T47D (cell line): ENCODE results near the gene MSGN1.
"Not testable (repeated sequence)": the region's sequence is repeated elsewhere in the genome, so short reads cannot be mapped to it uniquely, and the experiment has no call there.

Experiments used
- DNase-seq, 2 experiments: peaks; one replicate each; pipeline versions ENCODE4 v3.0.0 to v3.0.0-alpha.2; 2011 to 2012; ENCODE audit warnings: low read depth in 1 of 2, low spot score in 1 of 2
- JUND ChIP-seq: IDR thresholded peaks from 2 replicates; pipeline ENCODE4 v1.6.1; 2012; ENCODE audit warnings: low read depth
- in situ Hi-C: cut with HindIII; loops from 2 replicates; pipeline ENCODE4 v1.10.0; 2016; ENCODE audit warnings: low sequenced_read_pairs, low pct_unique_long_range_greater_than_20kb

MSGN1 gene

DNA sequence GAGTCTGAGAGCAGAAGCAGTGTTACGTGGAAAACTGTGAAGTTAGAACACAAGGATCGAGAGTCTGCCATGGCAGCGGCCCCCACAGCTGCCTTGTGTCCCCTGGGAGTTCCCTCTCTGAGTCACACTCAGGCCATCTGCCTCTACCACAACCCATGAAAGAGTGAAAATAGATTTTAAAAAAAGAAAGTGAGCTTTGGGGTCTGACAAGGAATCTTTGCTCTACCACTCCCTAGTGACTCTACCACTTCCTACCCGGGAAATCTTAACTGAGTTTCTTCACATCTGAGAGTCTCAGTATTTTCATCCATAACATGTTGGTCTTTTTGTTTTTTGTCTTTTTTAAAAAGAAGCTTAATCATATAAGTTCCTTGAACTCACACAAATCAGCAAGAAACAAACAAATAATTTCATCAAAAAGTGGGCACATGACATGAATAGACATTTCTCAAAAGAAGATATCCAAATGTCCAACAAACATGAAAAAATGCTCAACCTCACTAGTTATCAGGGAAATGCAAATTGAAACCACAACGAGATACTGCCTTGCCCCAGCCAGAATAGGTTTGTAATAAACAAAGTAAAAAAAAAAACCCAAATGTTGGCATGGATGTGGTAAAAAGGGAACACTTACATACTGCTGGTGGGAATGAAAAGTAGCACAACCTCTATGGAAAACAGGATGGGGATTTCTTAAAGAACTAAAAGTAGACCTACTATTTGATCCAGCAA is 2.4 kb upstream of the MSGN1 start:
- in situ Hi-C loops: no loop called here
- DNase-seq: no peak

DNA sequence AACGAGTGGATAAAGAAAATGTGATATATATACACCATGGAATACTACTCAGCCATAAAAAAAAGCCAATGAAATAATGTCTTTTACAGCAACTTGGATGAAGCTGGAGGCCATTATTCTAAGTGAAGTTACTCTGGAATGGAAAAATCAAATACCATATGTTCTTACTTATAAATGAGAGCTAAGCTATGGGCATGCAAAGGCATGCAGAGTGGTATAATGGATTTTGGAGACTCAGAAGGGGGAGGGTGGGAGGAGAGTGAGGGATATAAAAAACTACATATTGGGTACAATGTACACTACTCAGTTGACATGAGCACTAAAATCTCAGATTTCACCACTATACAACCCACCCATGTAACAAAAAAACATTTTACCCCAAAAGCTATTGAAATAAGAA is 1.7 kb upstream of the MSGN1 start:
- in situ Hi-C loops: no loop called here
- DNase-seq: no peak
- no peak for TF ChIP-seq JUND

More for the DNA sequence above, 2.4 kb upstream of the MSGN1 start:
- no peak for TF ChIP-seq JUND

DNA sequence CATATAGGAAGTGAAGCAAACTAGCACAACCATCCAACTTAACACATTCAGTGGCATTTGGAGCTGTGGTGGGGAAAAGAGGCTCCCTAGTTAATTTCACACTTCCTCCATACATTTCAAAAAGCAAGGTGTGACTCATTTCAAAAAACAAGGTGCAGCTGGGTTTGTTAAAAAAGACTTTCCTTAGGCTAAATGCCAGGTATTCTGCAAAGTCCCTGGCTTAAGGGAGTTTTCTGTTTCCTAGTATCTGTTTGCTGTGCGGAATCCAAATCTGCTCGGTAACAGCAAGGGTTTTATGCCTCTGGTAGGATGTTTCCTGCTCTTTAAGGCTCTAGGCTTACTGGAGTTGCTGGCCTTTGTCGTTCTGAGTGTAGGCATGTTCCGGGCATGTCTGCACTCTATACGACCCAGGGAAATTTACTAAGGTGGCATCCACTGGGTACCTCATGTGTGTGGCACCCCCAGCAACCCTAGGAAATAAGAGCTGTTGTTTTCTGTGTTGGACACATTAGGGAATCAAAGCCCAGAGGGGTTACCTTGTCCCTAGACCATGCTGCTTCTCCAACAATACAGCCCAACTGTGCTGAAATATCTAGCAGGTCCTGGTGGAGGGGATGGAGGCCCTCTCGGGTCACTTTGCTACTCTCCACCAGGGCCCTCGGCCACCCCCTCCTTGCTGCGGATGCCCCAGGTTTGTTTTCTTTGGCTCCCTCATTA is 634 bp upstream of the MSGN1 start:
- DNase-seq: peak in 1 of 2 experiments; percentile 5
- TF ChIP-seq JUND: no peak
- in situ Hi-C loops: no loop called here

DNA sequence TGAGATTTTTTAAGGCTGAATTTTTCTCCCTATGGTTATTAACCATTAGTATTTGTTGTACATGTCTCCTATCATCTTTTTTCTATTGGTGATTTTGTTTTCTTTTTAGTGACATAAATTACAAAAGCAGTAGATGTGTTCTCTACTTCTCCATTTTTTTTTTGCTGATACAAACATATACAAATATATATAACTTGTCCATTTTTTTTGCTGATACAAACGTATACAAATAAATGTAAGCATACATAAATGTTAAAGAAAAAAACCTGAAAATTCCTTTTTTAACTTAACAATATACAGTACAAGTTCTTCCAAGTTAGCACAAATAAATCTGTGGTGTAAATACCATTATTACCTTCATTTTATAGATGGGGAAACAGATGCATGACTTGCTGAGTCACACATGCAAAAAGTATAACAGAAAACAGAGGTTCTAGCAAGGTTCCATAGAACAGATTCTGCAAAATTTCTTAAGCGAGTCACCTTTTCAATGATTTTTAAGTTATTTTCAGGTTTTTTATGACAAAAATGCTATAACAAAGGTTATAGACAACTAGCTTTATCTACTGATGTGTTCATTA is 2.1 kb downstream of the MSGN1 start:
- no peak for TF ChIP-seq JUND
- no peak for DNase-seq
- in situ Hi-C loops: no loop called here

DNA sequence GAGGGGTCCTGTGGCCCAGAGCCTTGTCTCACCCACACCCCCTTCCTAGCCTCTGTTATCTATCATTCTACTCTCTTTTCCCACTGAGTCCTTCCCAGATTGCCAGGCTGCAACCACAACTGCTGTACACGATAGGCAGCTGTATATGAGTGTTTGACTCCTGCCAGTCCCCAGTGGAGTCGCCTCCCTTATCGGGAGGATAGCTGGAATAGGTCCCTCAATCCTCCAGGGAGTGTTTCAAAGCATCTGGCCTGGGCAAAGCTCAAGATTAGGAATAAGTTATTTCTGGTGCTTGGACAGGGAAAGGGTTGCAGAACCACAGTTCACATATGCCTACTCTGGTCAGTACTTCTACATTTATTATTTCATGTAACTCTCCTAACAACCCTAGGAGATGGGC is 4.8 kb downstream of the MSGN1 start:
- no peak for DNase-seq
- in situ Hi-C loops: no loop called here
- no peak for TF ChIP-seq JUND

DNA sequence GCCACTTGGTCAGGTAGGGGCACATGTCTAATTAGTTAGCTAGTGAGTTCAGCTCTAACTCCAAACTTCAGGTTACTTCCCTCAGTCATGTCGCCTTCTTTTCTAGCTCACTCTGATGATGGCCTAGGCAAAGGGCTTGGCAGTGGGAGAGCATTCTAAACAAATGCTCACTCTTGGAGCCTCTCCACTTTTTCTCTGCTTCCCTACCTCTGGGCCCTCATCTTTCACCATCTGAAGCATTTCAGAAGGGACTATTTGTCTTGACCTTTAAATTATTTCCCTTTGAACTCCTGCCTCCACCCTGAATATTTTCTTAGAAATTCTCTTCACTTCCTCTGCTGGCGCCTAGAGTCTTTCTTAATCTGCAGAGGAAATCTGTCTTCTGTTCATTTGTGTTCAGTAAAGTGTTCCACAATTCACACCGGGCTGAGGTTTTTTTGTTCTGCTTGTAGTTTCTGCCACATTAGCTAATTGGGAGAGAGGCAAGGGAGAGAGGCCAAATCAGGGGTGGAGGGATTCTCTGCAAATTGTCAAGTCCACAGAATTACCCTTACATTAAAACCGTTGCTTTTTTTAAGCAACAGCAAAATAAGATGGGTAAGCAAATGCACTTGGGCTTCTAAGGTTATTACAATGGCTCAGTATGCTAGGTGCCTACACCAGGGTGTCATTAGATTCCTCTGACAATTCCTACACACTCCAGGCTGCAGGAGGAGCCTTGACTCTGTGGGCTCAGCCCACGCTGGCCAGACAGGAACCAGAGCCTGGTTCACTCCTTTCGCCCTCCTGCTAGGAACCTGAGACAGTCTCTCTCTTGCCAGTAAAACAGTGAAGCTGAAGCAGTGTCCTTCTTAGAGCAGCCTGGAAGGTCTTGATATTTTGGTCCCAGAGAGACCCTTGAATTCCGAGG is 5.5 kb downstream of the MSGN1 start:
- in situ Hi-C loops: no loop called here
- no peak for DNase-seq
- no peak for TF ChIP-seq JUND

DNA sequence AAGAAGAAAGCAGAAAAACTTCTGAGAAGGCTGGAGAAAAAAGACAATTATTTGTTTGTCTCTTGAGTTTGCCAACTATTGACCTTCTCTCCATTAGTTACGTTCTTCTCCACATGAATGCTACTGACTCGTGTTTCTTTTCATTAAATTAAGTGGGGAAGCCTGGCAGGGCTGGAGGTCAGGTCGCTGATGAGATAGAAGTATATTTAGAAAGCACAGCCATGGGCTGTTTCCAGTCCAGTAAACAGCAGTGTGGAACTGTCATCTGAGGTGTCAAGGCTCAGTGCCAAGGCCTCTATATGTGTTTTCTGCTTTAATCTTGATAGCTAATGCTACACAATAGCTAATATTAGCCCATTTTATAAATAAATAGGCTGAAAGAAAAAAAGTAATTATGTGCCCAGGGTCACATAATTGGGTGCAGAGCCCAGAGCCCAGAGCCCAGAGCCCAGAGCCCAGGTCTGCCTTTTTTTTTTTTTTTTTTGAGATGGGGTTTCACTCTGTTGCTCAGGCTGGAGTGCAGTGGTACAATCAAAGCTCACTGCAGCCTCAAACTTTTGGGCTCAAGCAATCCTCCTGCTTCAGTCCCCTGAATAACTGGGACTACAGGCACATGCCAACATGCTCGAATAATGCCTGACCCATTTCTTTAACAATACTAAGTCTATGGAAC is 6.3 kb downstream of the MSGN1 start:
- in situ Hi-C loops: no loop called here
- TF ChIP-seq JUND: no peak
- no peak for DNase-seq

DNA sequence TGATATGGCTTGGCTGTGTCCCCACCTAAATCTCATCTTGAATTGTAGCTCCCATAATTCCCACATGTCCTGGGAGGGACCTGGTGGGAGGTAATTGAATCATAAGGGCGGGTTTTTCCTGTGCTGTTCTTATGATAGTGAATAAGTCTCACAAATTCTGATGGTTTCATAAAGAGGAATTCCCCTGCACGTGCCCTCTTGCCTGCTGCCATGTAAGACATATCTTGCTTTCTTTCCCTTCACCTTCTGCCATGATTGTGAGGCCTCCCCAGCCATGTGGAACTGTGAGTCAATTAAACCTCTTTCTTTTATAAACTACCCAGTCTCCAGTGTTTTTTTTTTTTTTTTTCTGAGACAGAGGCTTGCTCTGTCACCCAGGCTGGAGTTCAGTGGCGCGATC is 7.4 kb downstream of the MSGN1 start:
- in situ Hi-C loops, DNase-seq: not testable (repeated sequence)

DNA sequence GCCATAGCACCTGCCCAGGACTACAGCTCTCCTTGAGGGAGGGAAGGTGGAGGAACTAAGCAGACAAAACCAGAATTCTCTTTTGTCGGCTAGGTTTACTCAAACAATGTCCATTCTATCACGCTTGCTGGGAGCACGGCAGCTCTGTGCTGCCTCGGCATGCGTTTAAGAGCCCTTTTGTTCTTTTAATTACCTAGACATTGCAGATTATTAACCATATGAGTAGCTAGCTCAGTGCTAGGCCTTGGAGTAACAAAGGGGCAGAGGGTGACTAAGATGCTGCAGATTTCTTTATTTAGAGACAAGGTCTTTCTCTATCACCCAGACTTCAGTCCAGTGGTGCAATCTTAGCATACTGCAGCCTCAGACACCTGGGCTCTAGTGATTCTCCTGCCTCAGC is 11.1 kb downstream of the MSGN1 start:
- no peak for TF ChIP-seq JUND
- in situ Hi-C loops: no loop called here
- no peak for DNase-seq

DNA sequence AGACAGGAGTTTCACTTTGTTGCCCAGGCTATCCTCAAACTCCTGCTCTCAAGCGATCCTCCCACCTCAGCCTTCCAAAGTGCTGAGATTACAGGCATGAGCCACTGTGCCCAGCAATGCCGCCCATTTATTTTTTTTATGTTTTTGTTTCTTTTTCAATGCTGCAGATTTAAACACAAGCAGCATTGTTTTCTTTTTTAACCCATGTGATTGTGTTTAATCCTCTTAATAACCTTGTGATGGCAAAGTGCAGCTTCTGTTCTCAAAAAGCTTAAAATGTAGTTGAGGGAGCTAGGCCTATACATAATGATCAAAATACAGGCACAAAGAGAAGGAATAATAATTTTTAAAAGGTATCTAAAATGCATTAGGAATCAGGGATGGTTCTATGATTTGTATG is 11.5 kb downstream of the MSGN1 start:
- in situ Hi-C loops: no loop called here
- TF ChIP-seq JUND: no peak
- DNase-seq: no peak

DNA sequence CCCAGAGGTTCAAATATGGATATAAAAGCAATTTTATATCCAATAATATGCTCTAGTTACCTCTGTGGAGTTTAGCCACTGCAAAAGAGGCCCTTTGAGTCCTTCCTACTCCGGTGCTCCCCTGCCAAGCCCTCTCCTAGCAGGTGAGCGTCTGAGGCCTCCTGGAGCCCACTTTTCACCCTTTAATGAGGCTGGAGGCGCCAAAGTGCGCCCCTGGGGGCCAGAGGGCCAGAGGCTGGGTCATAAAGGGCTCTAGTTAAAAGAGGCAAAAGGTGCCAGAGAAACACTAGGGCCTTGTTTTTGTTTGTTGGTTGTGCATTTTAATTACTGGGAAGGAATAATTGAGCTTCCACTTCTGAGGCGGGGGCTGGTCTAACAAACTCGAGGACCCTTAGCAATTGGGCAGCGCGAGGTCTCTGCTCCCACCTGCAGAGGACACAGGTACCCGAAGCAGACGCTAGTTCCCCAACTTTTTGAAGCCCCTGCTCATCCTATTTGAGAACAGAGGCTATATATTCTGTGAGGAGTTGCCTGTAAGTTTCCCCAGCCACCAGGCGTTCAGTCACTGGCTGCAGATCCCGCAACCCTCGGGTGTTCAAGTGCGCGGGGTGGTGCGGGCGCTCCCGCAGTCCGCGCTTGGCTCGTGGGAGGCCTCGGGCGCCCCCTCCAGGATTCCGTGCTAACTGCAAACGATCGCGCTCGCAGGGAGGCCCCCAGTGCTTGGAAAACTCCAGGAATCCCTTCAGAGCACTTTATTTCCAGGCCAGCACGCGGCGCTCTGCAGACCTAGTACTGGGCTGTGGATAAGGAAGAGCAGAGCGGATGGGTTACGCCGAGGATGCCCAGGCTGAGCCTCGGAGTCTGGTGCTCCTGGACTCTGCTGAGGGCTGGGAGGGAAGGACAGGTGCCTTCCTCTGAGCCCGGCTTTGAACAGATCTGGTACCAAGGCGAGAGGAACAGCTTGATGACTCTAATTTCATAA is 14.1 kb downstream of the MSGN1 start:
- in situ Hi-C loops: no loop called here
- no peak for TF ChIP-seq JUND
- DNase-seq: peak; percentile 11 to 78
